ENCODE measurements around the gene TMEM184C. TPM values are rescaled to one million over a fixed set of nuclear protein-coding genes. Genes with fewer than 3 reads are reported as not detected.

TMEM184C gene
- total and polyA plus RNA-seq, 2 donors (not counting 1 experiment from before 2014, with no cell fraction given): 30.6 to 34.3 TPM

- TF ChIP-seq CTCF (conservative IDR thresholded peaks at IDR 0.05 in 1 of 2, IDR thresholded peaks at IDR 0.05 in 1 of 2; ENCODE audit: low read depth in 1 of 2, low read length in 2 of 2) (no peak), EZH2 (IDR thresholded peaks at IDR 0.05; ENCODE audit: low read length, missing control alignments) (no peak)
- no peaks in the 10 kb centered on the region for H4K20me1 ChIP-seq (ENCODE audit: control insufficient read depth, extremely low read depth, insufficient read depth, low read length)
- no peak overlapping the region for H3K4me3 ChIP-seq (replicated peaks in 1 of 4; ENCODE audit: control extremely low read depth in 1 of 4, insufficient read depth in 1 of 4, low read depth in 3 of 4, low read length in 4 of 4)
- peaks cover 1% of the 10 kb centered on the region for H3K36me3 ChIP-seq (ENCODE audit: control insufficient read depth, insufficient read depth, low read length)
- no peak overlapping the region for H3K27ac ChIP-seq (ENCODE audit: insufficient read depth, low read length)
- no peak overlapping the region for H3K4me2 ChIP-seq (ENCODE audit: extremely low read depth, insufficient read depth, low read length)
- H2AFZ ChIP-seq (ENCODE audit: low read length): no peak overlapping the region
- H3K4me1 ChIP-seq (ENCODE audit: control insufficient read depth, extremely low read depth, insufficient read depth, low read length): no peaks in the 10 kb centered on the region
- no peaks in the 10 kb centered on the region for H3K27me3 ChIP-seq (ENCODE audit: control insufficient read depth, insufficient read depth, low read length)
- H3K9ac ChIP-seq (ENCODE audit: insufficient read depth, low read length): no peak overlapping the region
- H3K79me2 ChIP-seq (ENCODE audit: control insufficient read depth, insufficient read depth, low read length): no peaks in the 10 kb centered on the region
- no peaks in the 10 kb centered on the region for H3K9me3 ChIP-seq (ENCODE audit: control insufficient read depth, insufficient read depth, low read depth, low read length)
- DNase-seq (ENCODE audit: low read depth in 2 of 2): peak; percentile 36 to 49
Measured at GRCh38 chr4:147633113-147633512, 15.9 kb downstream of the TMEM184C start.

DNA sequence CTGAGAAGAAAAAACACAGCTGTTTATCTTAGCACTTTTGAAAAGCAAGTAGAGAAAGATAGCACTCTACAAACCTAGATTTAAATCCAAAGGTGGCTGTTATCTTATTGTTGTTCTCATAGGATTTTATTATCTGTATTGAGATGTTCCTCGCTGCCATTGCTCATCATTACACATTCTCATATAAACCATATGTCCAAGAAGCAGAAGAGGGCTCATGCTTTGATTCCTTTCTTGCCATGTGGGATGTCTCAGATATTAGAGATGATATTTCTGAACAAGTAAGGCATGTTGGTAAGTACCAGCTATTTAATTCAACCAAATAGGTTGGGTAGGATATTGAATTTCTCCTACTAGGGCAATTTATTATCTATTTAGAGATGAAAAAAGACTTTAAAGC lies 16.4 kb downstream of the TMEM184C start:
- H3K4me3 ChIP-seq (replicated peaks in 1 of 4; ENCODE audit: control extremely low read depth in 1 of 4, insufficient read depth in 1 of 4, low read depth in 3 of 4, low read length in 4 of 4): no peak overlapping the region
- no peaks in the 10 kb centered on the region for H3K27me3 ChIP-seq (ENCODE audit: control insufficient read depth, insufficient read depth, low read length)
- TF ChIP-seq CTCF (conservative IDR thresholded peaks at IDR 0.05 in 1 of 2, IDR thresholded peaks at IDR 0.05 in 1 of 2; ENCODE audit: low read depth in 1 of 2, low read length in 2 of 2) (no peak), EZH2 (IDR thresholded peaks at IDR 0.05; ENCODE audit: low read length, missing control alignments) (no peak)
- H3K27ac ChIP-seq (ENCODE audit: insufficient read depth, low read length): no peak overlapping the region
- H2AFZ ChIP-seq (ENCODE audit: low read length): no peak overlapping the region
- H3K9me3 ChIP-seq (ENCODE audit: control insufficient read depth, insufficient read depth, low read depth, low read length): no peaks in the 10 kb centered on the region
- no peak overlapping the region for H3K9ac ChIP-seq (ENCODE audit: insufficient read depth, low read length)
- no peaks in the 10 kb centered on the region for H3K79me2 ChIP-seq (ENCODE audit: control insufficient read depth, insufficient read depth, low read length)
- H3K4me1 ChIP-seq (ENCODE audit: control insufficient read depth, extremely low read depth, insufficient read depth, low read length): no peaks in the 10 kb centered on the region
- DNase-seq (ENCODE audit: low read depth in 2 of 2): no peak
- no peak overlapping the region for H3K4me2 ChIP-seq (ENCODE audit: extremely low read depth, insufficient read depth, low read length)
- H3K36me3 ChIP-seq (ENCODE audit: control insufficient read depth, insufficient read depth, low read length): peaks cover 1% of the 10 kb centered on the region
- H4K20me1 ChIP-seq (ENCODE audit: control insufficient read depth, extremely low read depth, insufficient read depth, low read length): no peaks in the 10 kb centered on the region

DNA sequence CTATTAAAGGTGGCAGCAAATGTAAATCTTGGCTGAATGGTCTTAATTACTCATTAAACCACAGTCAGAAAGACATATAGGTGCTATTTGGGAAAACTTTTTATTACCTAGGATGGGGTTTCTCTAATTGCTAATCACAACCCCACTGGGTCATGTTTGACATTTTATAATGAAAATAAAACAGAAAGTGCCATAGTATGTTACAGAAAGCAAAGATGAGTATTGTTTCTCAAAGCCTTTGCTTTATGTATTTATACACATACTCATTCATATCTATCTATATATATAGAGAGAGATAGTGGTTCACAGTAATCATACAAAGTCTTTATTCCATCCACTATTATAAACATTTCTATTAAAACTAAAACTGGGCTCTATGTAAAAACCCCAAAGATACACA lies 18.2 kb downstream of the TMEM184C start:
- no peaks in the 10 kb centered on the region for H3K79me2 ChIP-seq (ENCODE audit: control insufficient read depth, insufficient read depth, low read length)

More for the DNA sequence above, 18.2 kb downstream of the TMEM184C start:
- no peak overlapping the region for H3K9ac ChIP-seq (ENCODE audit: insufficient read depth, low read length)
- H3K4me2 ChIP-seq (ENCODE audit: extremely low read depth, insufficient read depth, low read length): no peak overlapping the region
- H3K36me3 ChIP-seq (ENCODE audit: control insufficient read depth, insufficient read depth, low read length): peaks cover 1% of the 10 kb centered on the region
- no peaks in the 10 kb centered on the region for H3K9me3 ChIP-seq (ENCODE audit: control insufficient read depth, insufficient read depth, low read depth, low read length)
- H3K27ac ChIP-seq (ENCODE audit: insufficient read depth, low read length): no peak overlapping the region
- no peak overlapping the region for H2AFZ ChIP-seq (ENCODE audit: low read length)
- TF ChIP-seq EZH2 (IDR thresholded peaks at IDR 0.05; ENCODE audit: low read length, missing control alignments): no peak
- TF ChIP-seq CTCF (conservative IDR thresholded peaks at IDR 0.05 in 1 of 2, IDR thresholded peaks at IDR 0.05 in 1 of 2; ENCODE audit: low read depth in 1 of 2, low read length in 2 of 2): no peak
- no peak for DNase-seq (ENCODE audit: low read depth in 2 of 2)
- no peak overlapping the region for H3K4me3 ChIP-seq (replicated peaks in 1 of 4; ENCODE audit: control extremely low read depth in 1 of 4, insufficient read depth in 1 of 4, low read depth in 3 of 4, low read length in 4 of 4)
- H3K4me1 ChIP-seq (ENCODE audit: control insufficient read depth, extremely low read depth, insufficient read depth, low read length): no peaks in the 10 kb centered on the region
- no peaks in the 10 kb centered on the region for H4K20me1 ChIP-seq (ENCODE audit: control insufficient read depth, extremely low read depth, insufficient read depth, low read length)
- no peaks in the 10 kb centered on the region for H3K27me3 ChIP-seq (ENCODE audit: control insufficient read depth, insufficient read depth, low read length)
